HG03342 (cell line): Measurements from ENCODE around the gene CCHCR1.

ENCODE experiments used
- ATAC-seq: cut with Tn5 transposase; IDR thresholded peaks from one replicate; pipeline ENCODE4 v1.9.1; 2021; ENCODE audit warnings: mild to moderate bottlenecking, moderate library complexity; ENCODE audit not compliant: unreplicated experiment

CCHCR1 gene

DNA sequence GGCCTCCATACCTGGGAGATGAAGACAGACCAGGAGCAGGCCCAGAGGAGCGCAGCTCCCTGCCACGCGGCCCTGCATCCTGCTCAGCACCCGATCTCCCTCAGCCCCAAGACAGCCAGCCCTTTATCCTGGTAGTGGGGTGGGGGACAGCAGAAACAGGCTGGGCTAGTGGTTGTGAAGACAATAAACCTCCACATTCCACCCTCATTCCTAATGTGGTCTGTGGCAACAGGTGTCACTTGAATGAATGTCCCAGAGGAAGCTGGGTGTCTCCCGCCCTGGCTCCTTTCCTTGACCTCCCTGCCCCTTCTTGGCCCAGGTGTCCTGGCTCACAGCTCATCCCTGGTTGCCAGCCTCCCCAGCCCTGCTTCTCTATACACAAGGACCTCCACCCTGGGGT is 45.1 kb downstream of the CCHCR1 start, which contains the start of gene C6orf15:
Gene C6orf15 (minus strand): TSS at position 98 of the 400 bp plus-strand sequence. CDS start 20 bp downstream, at position 78.
- ATAC-seq = no peak

DNA sequence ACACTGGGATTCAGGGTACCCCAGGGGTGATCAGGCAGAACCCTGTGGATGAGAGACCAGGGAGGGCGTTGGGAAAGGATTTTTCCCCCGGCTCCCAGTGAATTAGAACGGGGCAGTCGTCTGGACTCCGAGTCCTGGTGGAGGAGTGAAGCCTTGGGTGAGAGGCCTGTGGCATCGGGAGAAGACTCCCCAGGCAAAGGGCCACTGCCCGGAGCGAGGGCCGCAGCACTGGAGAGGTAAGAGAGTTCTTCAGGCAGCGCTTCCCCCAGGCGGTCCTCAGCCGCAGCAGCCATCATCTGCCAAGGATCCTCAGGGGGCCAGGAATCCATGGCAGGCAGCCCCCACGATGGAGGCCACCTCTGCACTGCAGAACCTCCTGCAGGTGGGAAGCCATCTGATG is 45.9 kb downstream of the CCHCR1 start:
- ATAC-seq = no peak

DNA sequence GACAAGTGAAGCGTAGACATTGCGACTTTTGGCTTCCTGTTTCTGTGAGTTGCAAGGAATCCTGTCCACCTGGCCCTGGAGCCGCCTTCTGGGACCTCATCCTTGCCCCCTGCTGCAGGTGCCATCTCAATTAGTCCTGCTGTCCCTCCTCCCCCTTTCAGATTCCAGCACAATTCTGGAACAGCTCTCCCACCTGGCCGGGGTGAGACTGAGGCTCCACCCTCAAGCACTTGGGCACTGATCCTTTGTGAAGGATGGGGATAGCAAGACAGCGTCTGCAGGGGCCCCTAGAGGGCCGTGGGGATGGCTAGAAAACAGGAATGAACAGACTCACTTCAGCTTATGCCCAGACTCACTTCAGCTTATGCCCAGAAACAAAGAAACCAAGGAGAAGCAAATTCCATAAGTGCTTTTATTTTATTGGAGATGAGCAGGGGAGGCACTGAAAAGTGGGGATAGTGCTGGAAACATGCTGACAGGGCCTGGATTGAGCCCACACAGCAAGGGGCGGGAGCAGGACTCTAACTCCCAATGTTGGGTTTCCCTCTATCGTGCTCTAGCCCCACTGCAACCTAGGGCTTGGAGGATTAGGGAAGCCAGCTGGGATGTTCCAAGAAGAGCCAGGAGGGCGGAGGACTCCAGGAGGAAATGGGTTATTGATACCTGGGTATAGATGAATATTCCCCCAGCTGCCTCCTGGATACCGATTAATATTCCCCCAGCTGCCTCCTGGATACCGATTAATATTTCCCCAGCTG is 46.6 kb downstream of the CCHCR1 start:
- ATAC-seq = no peak

DNA sequence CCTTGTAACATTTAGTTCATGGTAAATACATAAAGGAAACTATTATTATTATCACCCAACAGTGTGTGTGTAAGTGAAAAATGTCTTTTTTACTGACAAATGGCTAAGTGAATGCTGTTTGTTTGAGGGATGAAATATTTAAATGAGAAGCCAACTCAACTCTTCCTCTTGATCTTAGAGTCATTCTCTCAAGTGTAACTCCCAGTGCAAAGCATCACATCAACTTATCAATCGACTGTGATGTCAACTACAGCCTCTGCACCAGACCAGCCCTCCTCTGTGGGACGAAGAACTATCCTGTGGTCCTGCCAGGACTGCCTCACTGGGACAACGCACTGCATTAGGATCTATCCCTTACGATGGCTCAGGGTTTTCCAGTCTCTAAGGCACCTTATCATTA is 50.5 kb downstream of the CCHCR1 start:
- no peak for ATAC-seq

DNA sequence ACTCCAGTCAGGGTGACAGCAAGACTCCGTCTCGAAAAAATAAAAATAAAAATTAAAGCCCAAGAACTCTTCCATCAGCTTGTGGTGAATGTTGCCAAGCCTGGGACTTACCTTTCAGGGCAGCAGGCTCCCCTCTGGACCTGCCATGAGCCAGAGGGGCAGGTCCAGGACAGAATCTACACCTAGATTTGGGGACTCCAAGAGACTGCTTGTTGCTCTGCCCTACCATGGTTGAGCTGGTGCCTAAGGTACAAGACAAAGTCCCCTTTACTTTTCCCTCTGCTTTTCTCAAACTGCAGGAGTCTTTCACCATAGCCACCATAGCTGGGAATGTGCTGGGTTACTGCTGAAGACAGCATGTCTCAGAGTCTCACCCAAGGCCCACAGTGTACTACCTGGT is 54.5 kb downstream of the CCHCR1 start:
- no peak for ATAC-seq

DNA sequence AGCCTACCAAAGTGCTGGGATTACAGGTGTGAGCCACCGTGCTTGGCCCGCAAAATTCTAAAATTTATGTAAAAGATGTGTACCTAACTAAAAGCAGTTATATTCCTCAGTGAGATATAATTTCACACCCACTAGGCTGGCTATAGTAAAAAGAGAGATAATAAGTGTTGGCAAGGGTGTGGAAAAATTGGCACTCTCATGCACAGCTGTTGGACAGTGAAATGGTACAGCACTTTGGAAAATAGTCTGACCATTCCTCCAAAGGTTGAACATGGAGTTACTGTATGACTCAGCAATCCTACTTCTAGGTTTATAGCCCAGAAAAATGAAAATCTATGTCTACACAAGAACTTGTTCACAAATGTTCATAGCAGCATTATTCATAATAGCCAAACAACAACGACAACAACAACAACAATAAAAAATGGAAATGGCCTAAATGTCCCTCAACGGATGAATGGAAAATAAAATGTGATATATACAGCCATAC is 59.1 kb downstream of the CCHCR1 start:
- ATAC-seq = no peak

DNA sequence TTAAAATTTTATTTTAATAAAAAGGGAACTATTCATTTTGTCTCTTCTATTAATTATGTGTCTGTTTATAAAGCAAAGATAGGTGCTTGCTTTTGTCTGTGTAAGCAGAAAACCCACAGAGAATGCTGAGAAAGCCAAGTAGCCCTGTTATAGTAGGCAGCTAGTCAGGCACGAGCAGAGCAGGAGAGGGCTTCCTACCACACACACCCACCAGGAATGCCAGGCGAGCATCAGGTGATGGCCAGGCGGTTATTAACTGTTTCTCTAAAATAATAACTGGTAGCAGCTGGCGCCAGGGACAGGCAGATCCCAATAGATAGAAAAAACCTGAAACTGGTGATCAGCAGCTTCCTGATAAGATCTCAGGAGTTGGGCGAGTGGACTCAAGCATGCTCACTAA is 60.9 kb downstream of the CCHCR1 start:
- ATAC-seq = no peak

DNA sequence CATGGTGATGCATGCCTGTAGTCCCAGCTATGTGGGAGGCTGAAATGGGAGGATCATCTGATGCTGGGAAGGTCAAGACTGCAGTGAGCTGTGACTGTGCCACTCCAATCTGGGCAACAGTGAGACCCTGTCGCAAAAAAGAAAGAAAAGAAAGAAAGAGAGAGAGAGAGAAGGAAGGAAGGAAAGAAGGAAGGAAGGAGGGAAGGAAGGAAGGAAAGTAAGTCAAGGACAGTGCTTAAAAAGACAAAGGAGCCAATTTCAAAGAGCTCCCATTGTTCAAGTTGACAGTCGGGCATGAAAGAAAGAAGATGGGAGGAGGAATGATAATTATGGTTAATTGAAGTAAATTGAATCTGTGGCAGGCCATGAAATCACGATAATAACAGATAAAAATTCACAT is 61.4 kb downstream of the CCHCR1 start:
- no peak for ATAC-seq

DNA sequence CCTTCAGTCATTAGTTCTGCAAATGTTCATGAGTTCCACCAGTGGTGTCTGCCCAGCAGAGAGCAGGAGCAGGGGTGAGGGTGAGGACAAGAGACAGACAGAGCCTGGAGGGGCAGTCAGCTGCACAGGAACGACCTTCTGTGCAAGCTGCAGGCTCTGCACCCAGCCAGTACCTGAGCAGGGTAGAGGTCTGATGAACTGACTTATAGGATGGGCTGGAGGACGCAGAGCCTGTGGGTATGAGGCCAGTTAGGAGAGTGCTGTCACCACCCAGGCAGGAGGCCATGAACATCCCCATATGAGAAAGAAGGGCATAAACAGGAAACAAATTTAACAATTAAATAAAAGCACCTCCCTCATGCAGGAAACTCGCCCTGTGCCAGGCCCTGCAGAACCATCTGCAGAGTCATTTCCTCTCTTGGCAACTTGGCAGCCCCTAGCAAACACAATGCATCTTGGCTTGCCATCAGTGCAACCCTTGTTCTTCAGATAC is 63.2 kb downstream of the CCHCR1 start:
- no peak for ATAC-seq

DNA sequence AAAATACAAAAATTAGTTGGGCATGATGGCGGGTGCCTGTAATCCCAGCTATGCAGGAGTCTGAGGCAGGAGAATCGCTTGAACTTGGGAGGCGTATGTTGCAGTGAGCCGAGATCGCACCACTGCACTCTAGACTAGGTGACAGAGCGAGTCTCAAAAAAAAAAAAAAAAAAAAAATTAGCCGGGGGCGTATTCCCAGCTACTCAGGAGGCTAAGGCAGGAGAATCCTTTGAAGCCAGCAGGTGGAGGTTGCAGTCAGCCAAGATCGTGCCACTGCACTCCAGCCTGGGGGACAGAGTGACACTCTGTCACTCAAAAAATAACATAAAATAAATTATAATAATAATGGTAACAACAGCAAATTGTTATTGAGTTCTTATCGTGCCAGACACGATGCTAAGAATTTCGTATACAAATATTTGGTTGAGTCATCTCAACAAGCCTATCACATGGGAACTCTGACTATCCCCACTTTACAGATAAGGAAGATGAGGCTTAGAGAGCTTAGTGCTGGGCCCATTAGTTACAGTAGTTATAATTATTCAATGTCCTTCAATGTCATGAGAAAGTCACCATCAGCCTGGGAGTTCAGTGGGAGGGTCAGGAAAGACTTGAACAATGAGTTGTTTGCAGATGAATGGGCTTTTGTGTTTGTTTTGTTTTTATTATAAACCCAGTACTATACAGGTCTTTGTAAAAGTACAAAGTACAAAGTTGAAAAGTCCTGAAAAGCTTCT is 64.7 kb downstream of the CCHCR1 start:
- ATAC-seq = no peak
